Amygdala (tissue), 56 donors: ENCODE data around the gene TMEM87A.

Source experiments
- DNase-seq, 56 donors: peaks; one replicate each; lab custom pipeline; 2025; lab: John Stamatoyannopoulos, UW

TMEM87A gene

DNA sequence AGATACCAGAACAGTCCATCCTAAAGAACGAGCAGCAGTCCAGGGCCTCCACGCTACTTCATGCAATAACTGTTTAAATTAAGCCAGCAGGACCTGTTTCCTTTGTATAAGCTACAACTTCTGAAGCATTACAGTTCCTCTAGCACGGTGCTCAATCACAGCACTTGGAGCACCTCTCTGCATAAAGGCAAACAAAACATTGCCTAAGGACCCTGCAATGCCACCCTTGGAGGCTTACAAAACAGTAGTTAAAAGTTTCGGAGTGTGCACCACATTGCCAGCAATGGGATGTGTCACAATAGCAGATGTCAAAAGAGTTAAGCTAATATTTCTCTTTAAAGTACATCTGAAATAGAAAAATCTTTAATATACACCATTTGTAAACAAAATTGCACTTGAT, 62.5 kb downstream of the TMEM87A start:
- no peak for DNase-seq

DNA sequence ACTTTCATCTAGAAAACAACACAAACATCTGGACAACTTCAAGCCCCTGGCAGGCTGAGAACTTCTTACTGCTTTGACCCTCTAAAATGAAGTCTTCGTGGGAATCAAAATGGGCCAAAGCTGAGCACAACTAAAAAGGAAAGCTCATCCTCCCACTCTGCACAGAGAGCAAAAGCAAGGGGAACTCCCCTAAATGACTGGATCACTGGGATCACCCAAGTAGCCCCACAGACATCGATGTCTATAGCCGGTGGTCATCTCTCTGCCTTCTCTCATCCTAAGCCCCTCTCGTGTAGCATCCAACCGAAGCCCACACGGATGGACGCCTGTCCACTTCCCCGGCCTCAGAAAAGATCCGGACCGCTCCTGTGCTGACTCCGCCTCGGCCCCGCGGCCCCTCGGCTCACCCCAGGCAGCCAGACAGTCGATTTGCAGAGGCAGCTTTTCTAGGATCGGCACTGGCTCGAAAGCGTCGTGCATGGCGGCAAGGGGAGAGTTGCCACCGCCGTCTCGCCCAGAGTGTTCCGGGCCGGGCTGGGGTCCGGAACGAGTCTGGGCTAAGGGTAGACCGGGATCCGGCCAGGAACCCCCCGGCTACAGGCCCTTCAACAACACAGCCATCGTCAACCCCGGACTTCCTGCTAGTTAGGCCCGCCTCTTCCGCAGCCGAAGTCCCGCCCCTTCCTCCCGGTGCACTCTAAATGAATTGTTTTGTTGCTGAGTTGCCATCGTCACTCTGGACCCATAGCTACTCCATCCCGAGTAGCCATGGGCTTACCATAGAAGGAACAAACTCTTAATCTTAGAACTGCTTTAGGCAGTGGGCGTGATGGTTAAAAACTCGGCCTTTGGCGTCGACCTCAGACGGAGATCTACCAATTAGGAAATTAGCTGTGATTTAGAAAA, 65.3 kb downstream of the TMEM87A start, which contains the start of gene VPS39:
Gene VPS39 (minus strand): TSS at position 631 of the 906 bp plus-strand sequence. CDS start 151 bp downstream, at position 480.
- peak; percentile 24 to 89 (median 77) for DNase-seq

DNA sequence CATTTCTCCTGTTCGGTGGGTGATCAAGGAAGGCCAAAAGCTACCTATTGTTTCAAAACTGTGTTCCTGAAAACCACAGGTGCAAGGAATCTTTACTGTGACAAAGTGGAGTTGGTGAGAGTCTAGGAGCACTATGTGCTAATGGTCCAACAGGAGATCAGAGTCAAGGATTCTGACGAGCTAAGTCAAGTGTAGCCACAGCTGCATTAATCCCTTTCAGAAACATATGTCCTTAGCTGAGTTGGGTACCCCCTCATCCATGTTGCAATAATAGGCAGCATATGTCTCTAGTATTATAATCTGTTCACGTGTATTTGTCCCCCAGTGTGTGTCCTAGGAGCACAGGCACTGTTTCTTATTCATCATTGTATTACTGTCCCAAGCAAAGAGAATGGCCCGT, 66.8 kb downstream of the TMEM87A start:
- DNase-seq = no peak

DNA sequence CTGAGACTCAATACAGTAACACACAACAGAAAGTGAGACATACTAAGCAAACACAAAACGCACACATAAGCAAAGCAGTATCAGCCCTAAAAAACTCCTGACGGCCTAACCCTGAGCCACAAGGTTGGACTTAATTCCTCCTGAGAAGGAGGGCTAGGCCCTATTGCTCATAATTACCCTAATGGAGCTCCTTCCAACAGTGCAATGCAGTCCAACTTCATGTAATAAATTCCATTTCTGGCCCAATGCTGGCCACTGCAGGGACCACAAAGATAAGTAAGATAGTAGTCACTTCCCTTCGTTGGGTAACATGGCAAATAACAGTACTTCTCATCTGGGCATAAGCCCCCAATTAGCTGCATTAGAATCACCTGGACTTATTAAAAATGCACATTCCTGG, 69.3 kb downstream of the TMEM87A start:
- no peak for DNase-seq

DNA sequence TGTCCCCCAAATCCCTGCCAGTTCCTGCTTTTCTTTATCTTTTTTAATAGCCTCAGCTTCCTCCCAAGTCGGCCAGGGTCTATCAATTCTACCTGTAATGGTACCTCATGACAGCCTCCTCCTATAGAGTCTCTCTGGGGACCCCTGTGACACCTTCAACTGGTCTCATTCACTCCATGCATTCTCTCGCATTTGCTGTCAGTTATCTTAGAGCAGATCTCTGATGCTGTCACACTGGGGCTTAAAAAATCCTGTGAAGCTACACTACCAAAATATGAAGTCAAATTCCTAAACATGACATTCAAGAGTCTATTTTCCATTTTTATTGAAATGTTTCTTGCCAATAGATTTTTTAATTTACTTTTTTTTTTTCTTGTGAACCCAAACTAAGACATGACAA, 70.6 kb downstream of the TMEM87A start:
- DNase-seq = no peak

DNA sequence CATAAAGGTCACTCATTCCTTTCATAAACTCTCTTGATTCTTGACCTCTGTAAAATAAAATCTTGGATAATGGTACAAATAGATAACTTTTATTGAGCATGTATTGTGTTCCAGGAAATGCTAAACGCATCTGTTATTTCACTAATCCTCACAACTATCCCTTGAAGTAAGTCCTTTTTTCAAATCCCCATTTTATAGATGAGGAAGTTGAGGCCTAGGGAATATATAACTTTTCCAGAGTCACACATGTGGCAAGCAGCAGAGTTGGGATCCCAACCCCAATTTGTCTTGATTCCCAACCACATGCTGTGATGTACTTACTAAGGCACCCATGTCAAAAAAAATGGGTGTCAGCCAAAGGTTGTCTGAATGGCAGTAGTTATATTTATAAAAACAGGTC, 71.4 kb downstream of the TMEM87A start:
- DNase-seq = no peak

DNA sequence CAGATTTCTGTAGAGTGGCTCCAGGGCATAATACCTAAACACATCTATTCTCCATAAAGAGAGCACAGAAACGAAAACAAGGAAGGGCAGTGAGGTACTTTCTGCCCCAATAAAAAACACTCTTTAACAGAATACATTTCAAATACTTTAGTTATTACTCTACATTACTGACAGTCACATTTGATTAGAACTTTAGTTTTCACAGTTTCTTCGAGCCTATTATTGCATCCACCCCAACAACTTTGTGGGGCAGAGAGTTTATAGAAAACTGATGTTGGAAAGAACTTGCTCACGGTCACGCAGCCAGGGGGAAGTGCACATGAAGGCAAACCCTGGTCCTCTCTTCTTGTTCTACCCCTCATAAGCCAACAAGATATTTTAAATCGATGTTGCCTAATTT, 74.1 kb downstream of the TMEM87A start:
- DNase-seq = no peak

DNA sequence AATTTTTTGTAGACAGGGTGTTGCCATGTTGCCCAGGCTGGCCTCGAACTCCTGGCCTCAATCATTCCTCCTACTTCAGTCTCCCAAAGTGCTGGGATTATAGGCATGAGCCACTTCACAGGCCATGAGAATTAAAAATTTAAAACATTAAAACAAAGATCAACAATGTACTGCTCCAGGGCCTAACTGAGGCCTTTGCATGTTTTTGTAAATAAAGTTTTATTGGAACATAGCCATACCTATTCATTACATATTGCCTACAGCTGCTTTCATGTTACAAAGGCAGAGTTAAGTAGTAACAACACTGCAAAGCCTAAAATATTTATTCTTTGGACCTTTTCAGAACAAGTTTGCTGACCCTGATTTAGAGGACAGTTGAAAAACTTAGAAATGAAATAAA, 74.7 kb downstream of the TMEM87A start:
- no peak for DNase-seq

DNA sequence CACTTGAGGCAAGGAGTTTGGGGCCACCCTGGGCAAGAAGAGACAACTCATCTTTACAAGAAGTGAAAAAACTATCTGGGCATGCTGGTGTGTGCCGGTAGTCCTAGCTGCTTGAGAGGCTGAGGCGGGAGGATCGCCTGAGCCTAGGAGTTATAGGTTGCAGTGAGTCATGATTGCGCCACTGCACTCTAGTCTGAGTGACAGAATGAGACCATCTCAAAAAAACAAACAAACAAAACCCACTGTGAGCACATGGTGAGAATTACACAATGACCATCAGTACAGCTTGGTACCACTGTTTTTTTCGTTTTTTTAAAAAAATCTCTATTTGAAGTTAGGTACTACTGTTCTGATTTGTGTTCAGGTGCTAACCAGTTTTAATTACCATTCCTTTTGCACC, 78.7 kb downstream of the TMEM87A start:
- no peak for DNase-seq

DNA sequence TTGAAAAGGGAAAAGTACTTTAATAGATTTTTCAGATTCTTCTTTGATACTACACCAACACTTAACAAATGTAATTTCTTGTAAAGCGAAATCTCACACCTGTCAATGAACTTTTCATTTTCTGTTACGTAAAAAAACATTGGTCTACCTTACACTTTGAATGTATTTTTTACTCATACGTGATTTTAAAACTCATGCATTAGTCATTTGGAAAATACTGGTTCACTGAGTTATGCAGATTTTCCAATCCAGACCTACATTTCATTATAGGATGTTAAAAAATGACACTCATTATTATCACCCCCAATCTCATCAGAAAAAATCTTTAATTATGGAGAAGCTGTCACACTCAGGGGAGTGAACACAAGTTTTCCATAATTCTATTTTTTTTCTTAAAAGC, 79.8 kb downstream of the TMEM87A start:
- DNase-seq = no peak

DNA sequence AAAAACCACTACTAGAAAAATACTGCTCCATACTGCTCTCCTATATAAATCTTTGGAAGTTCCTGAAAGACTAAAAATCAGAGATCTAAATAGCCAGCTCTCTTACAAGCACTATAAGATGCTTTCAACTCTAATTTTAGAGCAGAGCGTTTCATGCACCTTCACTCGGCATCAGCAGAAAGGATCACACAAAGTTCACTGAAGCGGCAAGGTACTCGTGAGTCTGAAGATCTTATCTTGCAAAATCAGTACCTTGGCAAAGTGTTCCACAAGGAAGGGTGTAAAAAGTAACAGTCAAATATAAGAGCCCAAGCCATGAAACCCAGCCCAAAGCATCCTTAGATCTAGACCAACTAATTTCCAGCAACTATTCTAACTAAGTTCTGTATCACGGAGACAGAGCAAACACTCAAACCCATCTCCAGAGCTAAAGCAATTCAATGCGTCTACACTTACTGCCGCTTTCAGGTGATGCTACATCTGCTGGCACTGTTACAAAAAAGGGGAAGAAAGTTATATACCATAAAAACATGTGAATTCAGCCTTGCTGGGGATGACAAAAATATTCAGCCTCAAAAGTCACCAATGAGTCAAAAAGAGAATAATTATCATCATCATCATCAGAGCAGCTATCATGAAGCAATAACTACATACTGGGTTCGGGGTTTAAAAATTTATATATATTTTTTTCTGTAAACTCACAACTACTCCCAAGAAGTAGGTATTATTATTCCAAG, 81.5 kb downstream of the TMEM87A start:
- no peak for DNase-seq

DNA sequence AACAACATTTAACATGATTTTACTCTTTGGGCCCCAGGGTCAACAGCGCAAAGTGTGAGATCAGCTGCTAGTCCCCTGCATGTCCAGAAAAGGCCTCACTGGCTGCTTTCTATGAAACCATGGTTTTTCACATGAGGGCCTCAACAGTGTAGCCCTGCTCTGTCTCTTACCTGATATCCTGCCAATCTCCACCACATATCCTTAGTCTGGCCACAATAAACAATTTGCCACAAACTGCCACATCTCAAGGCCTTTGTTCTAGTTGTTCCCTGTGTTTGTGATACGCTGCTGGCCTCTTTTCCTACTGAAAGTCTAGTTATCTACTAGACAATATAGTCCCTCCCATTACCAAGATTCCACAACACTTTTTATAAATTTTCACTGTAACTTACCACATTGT, 82.9 kb downstream of the TMEM87A start:
- no peak for DNase-seq

DNA sequence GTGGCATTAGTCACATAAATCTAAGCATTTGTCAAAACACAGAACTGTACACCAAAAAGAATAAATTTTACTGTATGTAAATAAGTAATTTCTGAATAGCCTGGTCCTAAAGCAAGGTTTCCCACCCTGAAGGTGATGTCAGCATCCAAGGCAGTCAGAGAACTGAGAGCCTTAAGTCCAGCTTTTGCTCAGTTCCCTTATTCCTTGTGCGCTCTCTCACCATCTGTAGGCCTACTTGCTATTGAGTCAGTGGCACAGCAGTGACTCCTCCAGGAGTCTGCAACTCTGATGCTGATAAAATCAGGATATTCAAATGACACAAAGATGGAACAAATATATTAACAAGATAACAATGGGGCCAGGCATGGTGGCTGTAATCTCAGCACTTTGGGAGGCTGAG, 87.4 kb downstream of the TMEM87A start:
- DNase-seq = no peak

DNA sequence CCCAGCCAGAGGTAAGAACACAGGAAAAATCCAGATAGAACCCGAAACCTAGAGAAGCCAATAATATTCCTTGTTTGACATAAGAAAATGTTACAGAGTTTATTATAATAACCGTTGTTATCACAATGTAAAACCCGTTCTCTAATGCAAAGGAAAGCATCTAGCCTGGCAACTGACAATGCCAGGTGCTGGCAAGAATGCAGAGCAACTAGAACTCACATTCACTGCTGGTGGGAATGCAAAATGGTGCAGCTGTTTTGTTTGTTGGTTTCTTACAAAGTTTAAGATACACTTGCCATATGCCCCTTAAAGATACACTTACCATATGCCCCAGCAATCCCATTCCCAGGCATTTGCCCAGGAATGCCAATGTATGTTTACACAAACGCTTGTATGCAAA, 88.5 kb downstream of the TMEM87A start:
- DNase-seq = no peak

DNA sequence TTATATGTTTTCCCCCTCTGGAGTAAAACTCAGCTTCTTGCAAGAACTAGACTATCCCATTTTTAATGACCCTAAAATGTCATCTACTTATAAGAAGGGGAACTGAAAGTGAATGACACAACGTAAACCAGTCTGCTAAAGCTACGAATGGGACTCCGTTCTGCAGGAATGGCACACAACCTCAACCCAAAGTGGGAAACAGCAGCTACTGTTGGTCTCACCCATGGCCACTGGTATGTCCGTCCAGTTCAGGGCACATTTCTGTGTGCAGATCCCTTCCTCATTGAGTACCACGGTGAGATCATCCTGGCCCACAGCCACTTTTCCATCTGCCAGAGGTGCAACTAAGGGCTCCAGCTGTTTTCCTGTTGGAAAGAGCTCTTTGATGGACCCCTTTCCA, 88.9 kb downstream of the TMEM87A start:
- peak in 2 of 56 donors; percentile 6 to 17 for DNase-seq

DNA sequence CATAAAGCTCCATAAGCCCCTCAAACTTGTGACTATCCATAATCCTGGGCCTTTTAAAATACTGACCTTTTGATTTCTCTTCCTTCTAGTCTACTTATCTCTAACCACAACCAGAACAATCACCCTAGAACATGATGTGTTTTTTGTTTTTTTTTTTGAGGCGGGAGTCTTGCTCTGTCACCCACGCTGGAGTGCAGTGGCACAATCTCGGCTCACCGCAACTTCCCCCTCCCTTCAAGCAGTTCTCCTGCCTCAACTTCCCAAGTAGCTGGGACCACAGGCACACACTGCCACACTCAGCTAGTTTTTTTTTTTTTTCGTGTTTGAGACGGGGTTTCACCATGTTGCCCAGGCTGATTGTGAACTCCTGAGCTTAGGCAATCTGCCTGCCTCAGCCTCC, 90.3 kb downstream of the TMEM87A start:
- DNase-seq = peak in 1 of 56 donors; percentile 12

DNA sequence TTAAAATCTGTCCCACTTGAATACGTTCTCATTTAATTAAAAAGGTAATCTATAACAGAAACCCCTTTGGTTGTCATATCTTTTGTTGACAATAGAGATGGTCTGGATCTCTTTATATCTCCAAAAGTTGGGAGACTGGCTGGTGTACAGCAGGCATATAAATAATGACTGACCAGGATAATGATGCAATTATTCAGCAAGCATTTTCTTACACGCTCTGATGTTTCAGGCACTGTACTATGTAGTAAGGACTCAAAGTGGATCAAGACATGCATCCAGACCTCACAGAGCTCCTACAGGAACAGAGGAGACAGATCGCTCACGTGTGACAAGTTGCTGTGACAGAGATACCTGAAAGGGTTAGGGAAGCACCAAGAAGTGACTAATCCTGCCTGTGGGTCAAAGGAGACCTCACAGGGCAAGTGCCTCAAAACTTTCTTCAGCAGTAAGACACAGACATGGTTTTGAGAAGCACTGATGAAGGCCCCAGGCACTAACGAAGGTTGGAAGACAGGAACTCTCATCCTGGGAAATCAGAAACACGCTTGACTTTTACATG, 90.8 kb downstream of the TMEM87A start:
- no peak for DNase-seq

DNA sequence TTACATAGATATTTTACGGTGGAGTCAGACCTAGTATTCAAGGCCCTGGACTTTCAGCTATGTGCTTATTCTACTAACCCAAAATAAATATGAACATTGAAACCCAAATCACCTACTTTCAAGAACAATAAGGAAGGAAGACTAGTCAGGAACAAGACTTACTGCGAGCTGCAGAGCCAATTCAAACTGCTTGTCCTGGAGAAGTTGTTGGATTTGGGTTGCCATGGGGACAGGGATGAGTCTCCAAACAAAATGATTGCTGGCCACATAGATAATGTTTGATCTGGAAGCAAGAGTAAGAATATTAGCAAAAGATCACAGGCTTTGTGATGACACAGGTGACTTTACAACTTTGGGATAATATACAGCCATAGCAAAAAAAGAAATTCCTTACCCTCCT, 95.2 kb downstream of the TMEM87A start:
- DNase-seq = no peak

DNA sequence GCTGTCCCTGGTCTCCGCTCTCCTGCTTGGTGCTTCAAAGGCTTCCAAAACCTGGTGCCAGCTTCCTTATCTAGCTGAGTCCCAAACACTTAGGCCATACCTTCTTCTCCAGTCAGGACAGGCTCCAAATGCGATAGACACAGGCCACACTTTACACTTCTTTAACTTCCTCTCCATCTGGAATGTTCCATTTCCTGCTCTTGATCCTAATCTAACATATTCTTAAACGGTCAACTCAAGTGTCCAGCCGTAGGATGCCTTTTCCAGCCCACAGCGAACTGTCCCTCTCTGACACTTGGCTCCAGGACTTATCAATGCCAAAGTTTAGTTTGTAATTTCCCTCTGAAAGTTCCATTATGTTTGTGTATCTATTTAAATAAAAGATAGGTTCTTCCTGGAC, 97.6 kb downstream of the TMEM87A start:
- no peak for DNase-seq

DNA sequence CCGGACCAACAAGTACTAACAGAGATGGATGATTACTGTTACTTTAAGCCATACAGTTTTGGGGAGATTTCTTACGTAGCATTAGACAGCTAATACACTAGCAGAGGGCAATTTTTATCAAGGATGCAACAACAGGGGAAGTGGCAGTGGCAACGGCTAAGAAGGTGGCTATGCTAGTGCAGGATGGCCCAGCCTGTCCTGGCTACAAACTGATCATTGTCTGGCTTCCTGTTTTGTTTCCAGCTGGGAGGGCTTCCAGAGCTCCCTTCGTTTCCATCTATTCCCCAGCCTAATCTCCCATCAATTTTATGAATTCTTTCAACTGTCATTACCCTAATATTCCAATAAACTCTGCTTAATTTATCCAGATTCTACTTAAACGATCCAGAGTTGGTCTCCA, 100.8 kb downstream of the TMEM87A start:
- no peak for DNase-seq

DNA sequence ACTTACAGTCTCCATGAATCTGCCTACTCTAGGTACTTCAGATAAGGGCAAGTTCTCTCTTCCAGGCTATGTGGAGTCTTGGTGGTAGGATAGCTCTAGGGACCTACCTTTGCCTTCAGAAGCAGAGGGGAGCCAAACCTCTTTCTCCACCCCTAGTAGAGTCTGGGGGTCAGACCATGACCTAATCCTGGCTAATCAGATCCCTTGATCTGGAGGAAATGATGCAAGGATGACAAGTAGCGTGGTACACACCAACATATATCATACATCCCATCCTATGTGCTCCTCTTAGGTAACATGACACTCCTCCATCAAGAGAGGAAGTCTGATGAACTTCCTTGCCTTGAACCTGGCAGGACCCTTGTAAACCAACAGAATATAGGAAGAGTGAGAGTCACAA, 101.4 kb downstream of the TMEM87A start:
- no peak for DNase-seq

DNA sequence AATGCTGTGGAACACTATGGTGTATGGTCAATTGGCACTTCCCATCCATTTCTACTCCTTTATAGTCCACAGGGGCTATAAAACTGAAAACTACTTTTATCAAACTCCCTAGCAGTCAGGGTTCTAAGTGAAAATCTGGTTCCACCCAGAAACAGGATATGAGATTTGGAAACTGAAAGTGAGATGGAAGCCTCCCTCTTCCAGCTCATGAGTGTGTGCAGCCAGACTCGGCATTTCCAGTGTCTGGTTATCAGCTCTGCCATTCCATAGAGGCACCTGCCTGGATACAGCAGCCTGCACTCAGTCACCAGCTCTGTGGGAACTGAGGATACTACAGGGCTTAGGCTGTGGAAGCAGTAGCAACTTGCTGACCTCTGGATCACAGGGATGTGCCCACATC, 102.1 kb downstream of the TMEM87A start:
- no peak for DNase-seq
